Ishikawa (cell line): ENCODE results near the gene ME2.

Experiments
- CEBPB ChIP-seq: IDR thresholded peaks from 2 replicates; pipeline ENCODE4 v1.6.1; 2012
- CREB1 ChIP-seq: IDR thresholded peaks from 2 replicates; pipeline ENCODE4 v1.6.1; 2012; ENCODE audit warnings: low read depth
- EGR1 ChIP-seq: IDR thresholded peaks from 2 replicates; pipeline ENCODE4 v1.6.1; 2012
- EP300 ChIP-seq: IDR thresholded peaks from 2 replicates; pipeline ENCODE4 v1.6.1; 2012; ENCODE audit warnings: borderline replicate concordance
- FOXM1 ChIP-seq: IDR thresholded peaks from 2 replicates; pipeline ENCODE4 v1.6.1; 2012; ENCODE audit warnings: low read depth, borderline replicate concordance
- NFIC ChIP-seq: IDR thresholded peaks from 2 replicates; pipeline ENCODE4 v1.6.1; 2012
- RAD21 ChIP-seq: IDR thresholded peaks from 2 replicates; pipeline ENCODE4 v1.6.1; 2012; ENCODE audit warnings: low read depth
- REST ChIP-seq: IDR thresholded peaks from 2 replicates; pipeline ENCODE4 v1.6.1; 2012; ENCODE audit warnings: low read depth, mild to moderate bottlenecking
- TAF1 ChIP-seq: IDR thresholded peaks from 2 replicates; pipeline ENCODE4 v1.6.1; 2012; ENCODE audit warnings: low read depth, mild to moderate bottlenecking
- TCF12 ChIP-seq: IDR thresholded peaks from 2 replicates; pipeline ENCODE4 v1.6.1; 2012; ENCODE audit warnings: low read depth
- TEAD4 ChIP-seq: IDR thresholded peaks from 2 replicates; pipeline ENCODE4 v1.6.1; 2012
- YY1 ChIP-seq: IDR thresholded peaks from 2 replicates; pipeline ENCODE4 v1.6.1; 2012; ENCODE audit warnings: low read depth
- ZBTB7A ChIP-seq: IDR thresholded peaks from 2 replicates; pipeline ENCODE4 v1.6.1; 2012; ENCODE audit warnings: low read depth
- TF ChIP-seq, protein P1 (sequence below): IDR thresholded peaks from 2 replicates; pipeline ENCODE4 v1.6.1; 2012
- TF ChIP-seq, protein P2 (sequence below): IDR thresholded peaks from 2 replicates; pipeline ENCODE4 v1.6.1; 2012

The ME2 gene

GRCh38 chr18:50878345-50879301 is at the start of gene ME2:
TSS of gene ME2 (plus strand) at chr18:50879118. CDS start at chr18:50895821, 16,703 bp downstream.
- TF ChIP-seq ZBTB7A = peak; percentile 38; the same call in 1 of the 2 replicates
- TF ChIP-seq EGR1 = no peak
- TF ChIP-seq TCF12 = no peak
- TF ChIP-seq, protein P1, sequence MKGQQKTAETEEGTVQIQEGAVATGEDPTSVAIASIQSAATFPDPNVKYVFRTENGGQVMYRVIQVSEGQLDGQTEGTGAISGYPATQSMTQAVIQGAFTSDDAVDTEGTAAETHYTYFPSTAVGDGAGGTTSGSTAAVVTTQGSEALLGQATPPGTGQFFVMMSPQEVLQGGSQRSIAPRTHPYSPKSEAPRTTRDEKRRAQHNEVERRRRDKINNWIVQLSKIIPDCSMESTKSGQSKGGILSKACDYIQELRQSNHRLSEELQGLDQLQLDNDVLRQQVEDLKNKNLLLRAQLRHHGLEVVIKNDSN = peak; percentile 21; the same call in 1 of the 2 replicates
- TF ChIP-seq CEBPB = no peak
- TF ChIP-seq, protein P2, sequence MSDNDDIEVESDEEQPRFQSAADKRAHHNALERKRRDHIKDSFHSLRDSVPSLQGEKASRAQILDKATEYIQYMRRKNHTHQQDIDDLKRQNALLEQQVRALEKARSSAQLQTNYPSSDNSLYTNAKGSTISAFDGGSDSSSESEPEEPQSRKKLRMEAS = peak; percentile 81; the same call in 1 of the 2 replicates
- peak; percentile 74; the same call in 1 of the 2 replicates for TF ChIP-seq TAF1
- no peak for TF ChIP-seq CREB1
- TF ChIP-seq REST = no peak

DNA sequence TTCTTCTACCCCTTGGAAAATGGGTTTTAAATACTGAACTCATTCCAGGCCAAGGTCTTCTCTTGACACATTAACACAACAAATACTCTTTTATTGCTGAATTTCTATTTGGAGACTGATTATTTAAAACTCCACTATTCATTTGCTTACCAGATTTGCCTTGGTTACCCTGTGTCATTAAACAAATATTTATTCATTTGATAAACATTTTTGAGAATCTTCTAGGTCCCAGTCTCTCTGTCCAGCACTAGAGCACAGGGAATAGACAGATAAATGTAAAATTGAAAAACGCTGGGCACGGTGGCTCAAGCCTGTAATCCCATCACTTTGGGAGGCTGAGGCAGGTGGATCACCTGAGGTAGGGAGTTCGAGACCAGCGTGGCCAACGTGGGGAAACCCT is 49.3 kb upstream of the ME2 start:
- TF ChIP-seq, protein P1 = no peak
- TF ChIP-seq YY1 = no peak
- TF ChIP-seq TCF12 = no peak
- no peak for TF ChIP-seq CREB1
- TF ChIP-seq NFIC = no peak
- TF ChIP-seq, protein P2 = no peak
- no peak for TF ChIP-seq TAF1
- TF ChIP-seq REST = no peak

DNA sequence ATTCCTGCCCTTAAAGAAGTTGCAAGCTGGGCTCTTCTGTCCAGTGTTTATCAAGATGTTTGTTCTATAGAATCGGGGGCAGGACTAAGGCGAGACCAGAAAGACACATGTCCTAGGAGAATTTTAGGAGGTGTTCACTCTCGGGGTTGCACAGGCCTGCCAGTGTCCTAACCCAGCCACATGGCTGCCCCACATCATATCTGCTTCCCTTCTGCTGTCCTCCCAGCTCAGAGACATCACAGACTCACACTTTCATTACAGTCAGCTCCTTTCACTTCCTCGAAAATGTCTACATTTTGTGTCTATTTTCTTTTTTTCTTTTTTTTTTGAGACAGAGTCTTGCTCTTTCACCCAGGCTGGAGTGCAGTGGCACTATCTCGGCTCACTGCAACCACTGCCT is 48.4 kb upstream of the ME2 start:
- TF ChIP-seq EGR1 (no peak), TCF12 (no peak), CREB1 (no peak), YY1 (no peak), TAF1 (no peak), REST (no peak), CEBPB (no peak), NFIC (no peak), ZBTB7A (no peak), TEAD4 (no peak), FOXM1 (no peak), RAD21 (no peak), EP300 (no peak)
- TF ChIP-seq, protein P1 = no peak
- TF ChIP-seq, protein P2 = no peak
